Measurements from ENCODE around the gene LRRC3. TPM values are rescaled to one million over a fixed set of nuclear protein-coding genes. Genes with fewer than 3 reads are reported as not detected.

LRRC3 gene
- total RNA-seq, 4 donors from 2014 or later, result 1.7 to 6.6 (median 2.2) TPM

GRCh38 chr21:44503901-44504399 is 48.6 kb downstream of the LRRC3 start:
- no peaks in the 10 kb centered on the region for H3K27me3 ChIP-seq
- H3K4me1 ChIP-seq, result no peaks in the 10 kb centered on the region
- no peak overlapping the region for H3K27ac ChIP-seq
- no peaks in the 10 kb centered on the region for H3K36me3 ChIP-seq
- H3K4me3 ChIP-seq, result no peak overlapping the region
- TF ChIP-seq CTCF (IDR thresholded peaks at IDR 0.05), result no peak
- no peak for TF ChIP-seq POLR2A (IDR thresholded peaks at IDR 0.05)
- DNase-seq, result no peak
- no peaks in the 10 kb centered on the region for H3K9me3 ChIP-seq

- DNase-seq, result no peak
- Histone ChIP-seq H3K4me1 (peaks cover 0 to 9% (median 5%) of the 10 kb centered on the region in 4 donors), H3K27ac (no peak overlapping the region), H3K27me3 (no peaks in the 10 kb centered on the region), H3K9me3 (no peaks in the 10 kb centered on the region), H3K36me3 (no peaks in the 10 kb centered on the region), H3K4me3 (no peak overlapping the region)
- TF ChIP-seq POLR2A (IDR thresholded peaks at IDR 0.05), result no peak
- no peak for TF ChIP-seq CTCF (IDR thresholded peaks at IDR 0.05)
Observed at GRCh38 chr21:44505673-44506278, 50.5 kb downstream of the LRRC3 start.

- no peak overlapping the region for H3K27ac ChIP-seq
- no peaks in the 10 kb centered on the region for H3K36me3 ChIP-seq
- H3K9me3 ChIP-seq, result no peaks in the 10 kb centered on the region
Observed at GRCh38 chr21:44506279-44507255, 51.3 kb downstream of the LRRC3 start.

DNA sequence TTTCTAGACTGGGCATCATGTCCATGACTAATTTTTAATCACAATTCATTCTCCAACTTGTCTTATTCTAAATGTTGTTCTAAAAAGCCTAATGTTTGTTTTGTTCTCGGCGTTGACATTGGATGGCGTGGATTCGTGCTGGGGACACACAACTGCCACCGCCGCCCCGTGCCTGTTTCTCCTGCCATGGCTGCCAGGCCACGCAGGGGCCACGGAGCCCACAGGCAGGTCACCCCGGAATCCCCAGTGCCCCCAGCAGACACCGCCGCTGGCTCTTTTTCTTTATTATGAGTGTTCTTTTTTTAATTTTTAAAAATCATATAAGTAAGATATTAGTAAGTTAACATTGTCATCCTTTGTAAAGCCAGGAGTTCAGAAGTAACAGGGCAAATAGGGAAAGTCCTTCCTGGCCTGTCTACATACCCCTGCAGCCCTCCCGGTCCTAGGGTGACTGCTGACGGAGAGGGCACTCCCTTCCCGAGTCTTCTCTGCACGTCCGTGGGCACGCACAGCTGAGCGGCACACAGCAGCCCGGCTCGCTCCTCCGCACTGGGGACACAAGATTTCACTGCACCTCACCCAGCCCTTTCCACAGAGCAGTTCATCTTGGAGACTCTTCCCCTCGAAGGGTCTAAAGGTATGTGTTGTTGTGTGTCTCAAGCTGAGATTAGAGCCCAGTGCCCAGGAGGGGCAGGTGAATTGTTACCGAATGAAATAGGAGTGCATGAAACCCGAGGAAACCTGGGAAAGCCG is 52.5 kb downstream of the LRRC3 start:
- no peak overlapping the region for H3K4me3 ChIP-seq
- H3K36me3 ChIP-seq, result no peaks in the 10 kb centered on the region
- no peaks in the 10 kb centered on the region for H3K27me3 ChIP-seq
- TF ChIP-seq CTCF (IDR thresholded peaks at IDR 0.05) (no peak), POLR2A (IDR thresholded peaks at IDR 0.05) (no peak)
- H3K4me1 ChIP-seq, result peaks cover 0 to 10% (median 6%) of the 10 kb centered on the region in 4 donors
- DNase-seq, result no peak
- no peak overlapping the region for H3K27ac ChIP-seq
- H3K9me3 ChIP-seq, result no peaks in the 10 kb centered on the region

More at GRCh38 chr21:44506279-44507255, 51.3 kb downstream of the LRRC3 start:
- TF ChIP-seq CTCF (IDR thresholded peaks at IDR 0.05) (no peak), POLR2A (IDR thresholded peaks at IDR 0.05) (no peak)
- Histone ChIP-seq H3K27me3 (no peaks in the 10 kb centered on the region), H3K4me3 (no peak overlapping the region), H3K4me1 (peaks cover 0 to 10% (median 6%) of the 10 kb centered on the region in 4 donors)
- no peak for DNase-seq

DNA sequence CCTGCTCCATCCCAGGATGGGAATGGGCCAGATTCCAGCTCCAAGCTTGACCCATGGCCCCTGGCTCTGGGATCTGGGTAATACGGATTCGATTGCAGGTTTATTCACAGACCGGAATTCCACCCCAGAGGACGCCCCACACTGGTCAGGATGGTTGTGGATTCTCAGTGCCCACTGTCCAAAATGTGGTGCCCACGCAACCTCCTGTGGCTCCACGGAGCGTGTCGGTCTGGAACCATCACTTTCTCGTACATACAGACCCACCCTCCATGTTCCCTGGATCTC is 53.1 kb downstream of the LRRC3 start:
- Histone ChIP-seq H3K9me3 (no peaks in the 10 kb centered on the region), H3K36me3 (no peaks in the 10 kb centered on the region), H3K4me1 (peaks cover 0 to 10% (median 6%) of the 10 kb centered on the region in 4 donors), H3K27me3 (no peaks in the 10 kb centered on the region), H3K4me3 (no peak overlapping the region), H3K27ac (no peak overlapping the region)
- no peak for TF ChIP-seq POLR2A (IDR thresholded peaks at IDR 0.05)
- TF ChIP-seq CTCF (IDR thresholded peaks at IDR 0.05), result no peak
- DNase-seq, result no peak

All from Peyer's patch (tissue), 4 donors.